K562 (cell line): Measurements from ENCODE around the gene MX1. TPM values are rescaled to one million over a fixed set of nuclear protein-coding genes. Genes with fewer than 3 reads are reported as not detected.

ENCODE experiments used
- ATAC-seq: fragments of 200-7000 bp; cut with Tn5 transposase; 3 replicates; pipeline ENCODE4 v1.9.1; 2020; ENCODE audit warnings: moderate library complexity
- BruUV-seq: library from RNA; stranded (reverse); fragments of 400-500 nt; replicated peaks from 2 replicates; lab custom pipeline; 2021; lab: Mats Ljungman, UMichigan
- CTCF ChIA-PET: fragments of 300-600 bp; formaldehyde crosslinking; extraction: SDS; loops from one replicate; lab custom pipeline; 2021; ENCODE audit warnings: low intra/inter-chr PET ratio; lab: Yijun Ruan, JAX
- POLR2A ChIA-PET: fragments of 300-600, 350-650 bp; sonication (Branson Sonifier 250); formaldehyde crosslinking; extraction: SDS; loops from one replicate; lab custom pipeline; 2021; ENCODE audit warnings: antibody characterized with exemption, inconsistent platforms; lab: Yijun Ruan, JAX
- DNase-seq, 4 experiments: peaks; one replicate each; pipeline versions ENCODE4 v3.0.0 to v3.0.0-alpha.2; 2011 to 2018; ENCODE audit warnings: low spot score in 3 of 4, mixed read lengths in 3 of 4; ENCODE audit errors: extremely low read depth in 1 of 4
- FAIRE-seq: peaks from 2 replicates; lab custom pipeline; 2011; peaks lifted over from hg19 to GRCh38; lab: Jason Lieb, UNC
- H2AFZ ChIP-seq: 2 replicates; pipeline ENCODE4 v1.6.0; 2011; ENCODE audit warnings: low read depth, low read length, control low read depth, inconsistent platforms
- H3K27ac ChIP-seq: fragments of 200-600 bp; 3 replicates; pipeline ENCODE4 v1.8.0; 2011; ENCODE audit warnings: low read depth, mild to moderate bottlenecking, control low read depth, inconsistent platforms, low read length, moderate library complexity, mixed read lengths; ENCODE audit errors: extremely low read depth
- H3K27me3 ChIP-seq, 2 experiments: fragments of 300-600 bp in 1 of 2; 2 replicates in 1 of 2; 3 replicates in 1 of 2; pipeline versions ENCODE4 v1.6.0 to v1.8.0; 2011; ENCODE audit warnings: inconsistent platforms in 2 of 2, low read length in 2 of 2, mild to moderate bottlenecking in 1 of 2, mixed read lengths in 1 of 2, moderate library complexity in 1 of 2; ENCODE audit not compliant: control insufficient read depth in 2 of 2, insufficient read depth in 2 of 2
- H3K36me3 ChIP-seq: fragments of 300-600 bp; 3 replicates; pipeline ENCODE4 v1.8.0; 2011; ENCODE audit warnings: mild to moderate bottlenecking, low read length, inconsistent platforms; ENCODE audit not compliant: control insufficient read depth, insufficient read depth
- H3K4me1 ChIP-seq, 2 experiments: fragments of 200-600 bp in 1 of 2; replicated peaks in 1 of 2; 2 replicates in 1 of 2; 3 replicates in 1 of 2; pipeline versions ENCODE4 v1.5.1 to v1.8.0; 2011; ENCODE audit warnings: inconsistent platforms in 2 of 2, low read length in 2 of 2, mild to moderate bottlenecking in 1 of 2, mixed read lengths in 1 of 2, moderate library complexity in 1 of 2; ENCODE audit not compliant: control insufficient read depth in 2 of 2, insufficient read depth in 2 of 2
- H3K4me2 ChIP-seq: 2 replicates; pipeline ENCODE4 v1.6.1; 2011; ENCODE audit warnings: low read length, control low read depth, inconsistent platforms, mixed read lengths; ENCODE audit not compliant: insufficient read depth
- H3K4me3 ChIP-seq: fragments of 200-600 bp; sonication (generic), shearing (Covaris generic); 2 replicates; pipeline ENCODE4 v1.5.1; 2016; ENCODE audit warnings: control low read depth, inconsistent platforms
- H3K79me2 ChIP-seq: fragments of 200-600 bp; 3 replicates; pipeline ENCODE4 v1.8.0; 2011; ENCODE audit warnings: low read length, inconsistent platforms; ENCODE audit not compliant: control insufficient read depth, insufficient read depth
- H3K9ac ChIP-seq, 2 experiments: 2 replicates each; pipeline versions ENCODE4 v1.6.0 to v1.6.1; 2011; ENCODE audit warnings: low read depth in 2 of 2, low read length in 2 of 2, control low read depth in 1 of 2, inconsistent platforms in 1 of 2, mild to moderate bottlenecking in 1 of 2, mixed read lengths in 1 of 2; ENCODE audit not compliant: insufficient read depth in 1 of 2
- H3K9me1 ChIP-seq: one replicate; pipeline ENCODE4 v1.6.0; 2011; ENCODE audit warnings: inconsistent platforms, mild to moderate bottlenecking, low read length, moderate library complexity; ENCODE audit not compliant: control insufficient read depth, insufficient read depth
- H3K9me3 ChIP-seq: replicated peaks from 2 replicates; pipeline ENCODE4 v1.5.1; 2011; ENCODE audit warnings: low read depth, low read length, inconsistent platforms; ENCODE audit not compliant: control insufficient read depth, insufficient read depth
- H4K20me1 ChIP-seq: replicated peaks from 2 replicates; pipeline ENCODE4 v1.6.1; 2011; ENCODE audit warnings: low read length, inconsistent platforms, mixed read lengths; ENCODE audit not compliant: control insufficient read depth, insufficient read depth
- BMI1 ChIP-seq: fragments of 150-350 bp; IDR thresholded peaks from 2 replicates; pipeline ENCODE4 v1.6.1; 2014; ENCODE audit warnings: low read length
- LCOR ChIP-seq: sonication (generic); formaldehyde crosslinking; IDR thresholded peaks from 2 replicates; pipeline ENCODE4 v1.8.0; 2022; ENCODE audit warnings: mild to moderate bottlenecking, missing genetic modification reagents
- ZKSCAN8 ChIP-seq: fragments of 200-800 bp; sonication (Bioruptor generic); IDR thresholded peaks from 2 replicates; pipeline ENCODE4 v1.6.1; 2016; ENCODE audit warnings: missing genetic modification characterization, missing compliant biosample characterization
- ZNF740 ChIP-seq, 3 experiments: fragments of 200-800 bp in 1 of 3; sonication (Bioruptor generic) in 1 of 3; sonication (generic) in 1 of 3; formaldehyde crosslinking in 1 of 3; IDR thresholded peaks; 2 replicates each; pipeline versions ENCODE4 v1.6.1 to v1.8.0; 2016 to 2022; ENCODE audit warnings: mild to moderate bottlenecking in 2 of 3, missing compliant biosample characterization in 2 of 3, missing genetic modification characterization in 2 of 3, missing genetic modification reagents in 1 of 3
- WGBS: fragments of 100-300 bp; shearing (Covaris generic); methylation state at CpG from one replicate; pipeline ENCODE4 v1.1.6; 2016; ENCODE audit warnings: low coverage, mixed read lengths; ENCODE audit not compliant: insufficient coverage; ENCODE audit errors: missing lambda C conversion rate; 5-methylcytosine and 5-hydroxymethylcytosine counted together
- in situ Hi-C: fragments of 300-500 bp; cut with MboI; formaldehyde crosslinking; loops from 4 replicates; pipeline ENCODE4 v1.15.0; 2018; ENCODE audit warnings: inconsistent platforms, mixed read lengths
- intact Hi-C: fragments of 100-400 bp; cut with micrococcal nuclease; formaldehyde crosslinking; loops from 2 replicates; pipeline ENCODE4 v1.14.2; 2022
- polyA plus RNA-seq, 8 experiments: library from polyadenylated mRNA; depleted of rRNA in 4 of 8; stranded (reverse) in 5 of 8; unstranded in 3 of 8; fragments of >200 nt; fragmentation: Nextera tagmentation in 2 of 8; fragmentation: Illumina TruSeq in 1 of 8; extraction: Ambion mirVana in 2 of 8; extraction: Trizol in 1 of 8; gene quantifications; 2 replicates each; pipeline versions ENCODE4 v1.2.1 to v1.2.3, GENCODE V29; 2011 to 2014; ENCODE audit warnings: inconsistent platforms in 1 of 8, missing spikeins in 1 of 8
- total RNA-seq, 7 experiments: library from RNA; depleted of rRNA in 6 of 7; stranded (reverse); fragments of >200 nt in 6 of 7; fragmentation: Illumina TruSeq in 2 of 7; extraction: Trizol in 2 of 7; gene quantifications; 2 replicates each; pipeline versions ENCODE4 v1.2.1 to v1.2.3, GENCODE V29; 2011 to 2021; ENCODE audit warnings: low replicate concordance in 1 of 7
- TF ChIP-seq, protein P1 (sequence below): fragments of 450-650 bp; conservative IDR thresholded peaks from 2 replicates; pipeline ENCODE4 v1.6.1; 2016; ENCODE audit warnings: missing genetic modification characterization, low read depth, mild to moderate bottlenecking, missing compliant biosample characterization, moderate library complexity

The MX1 gene
- total and polyA plus RNA-seq, 9 of the 15 experiments (the other 6 are each of a cell fraction or from before 2014, with no cell fraction given): 0.07 to 0.51 (median 0.21) TPM; not detected in 5

DNA sequence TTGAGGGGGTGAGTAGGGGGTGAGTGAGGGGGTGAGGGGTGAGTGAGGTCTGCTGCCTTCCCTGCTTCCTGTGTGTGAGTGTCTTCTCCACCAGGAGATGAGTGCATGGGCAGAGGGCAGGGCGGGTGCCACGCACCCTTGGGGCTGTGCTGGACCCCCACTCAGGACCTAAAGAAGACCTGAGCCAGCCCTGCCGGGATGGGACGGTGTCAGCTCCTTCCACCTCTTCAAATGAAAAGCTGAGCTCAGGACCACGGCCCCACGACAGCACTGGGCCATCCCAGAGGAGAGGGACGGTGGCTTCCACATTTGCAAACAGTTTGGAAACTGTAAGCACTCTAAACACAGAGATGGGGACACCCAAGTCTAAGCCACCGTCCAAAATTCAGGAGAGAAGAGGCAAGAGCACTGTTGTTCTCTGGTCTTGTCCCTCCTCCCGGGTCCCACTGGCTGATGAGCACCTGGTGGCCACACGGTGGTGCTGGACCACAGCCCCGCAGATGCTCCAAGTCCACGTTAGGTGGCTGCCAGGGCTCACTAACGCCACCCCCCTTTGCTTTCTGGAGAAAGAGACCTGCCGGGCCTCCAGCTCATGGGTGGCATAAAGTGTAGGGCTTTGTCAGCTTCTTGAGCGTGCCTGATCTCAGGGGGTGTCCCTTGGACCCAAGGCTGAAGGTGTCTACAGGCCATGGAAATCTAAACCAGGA, 49.8 kb downstream of the MX1 start:
- Histone ChIP-seq H3K79me2 (no peaks in the 10 kb centered on the region), H3K4me1 (no peaks in the 10 kb centered on the region), H3K9ac (no peak overlapping the region), H2AFZ (no peak overlapping the region), H3K27ac (no peak overlapping the region), H3K4me3 (no peak overlapping the region), H3K9me1 (no peaks in the 10 kb centered on the region), H3K27me3 (peaks cover 8 to 42% of the 10 kb centered on the region in 2 experiments; a peak in 4 of 5 replicates), H3K9me3 (no peaks in the 10 kb centered on the region), H3K36me3 (no peaks in the 10 kb centered on the region), H4K20me1 (no peaks in the 10 kb centered on the region), H3K4me2 (no peak overlapping the region)
- intact Hi-C loops: no loop called here
- ATAC-seq: peak; percentile 75
- BruUV-seq: no TSS peak
- ChIA-PET POLR2A (interaction anchor here (1.0 kb wide), 1 partner anchor 14 kb away, joined by 4 read pairs; no protein-coding TSS in a partner anchor), CTCF (no interaction called here)
- no peak for DNase-seq
- TF ChIP-seq, protein P1, sequence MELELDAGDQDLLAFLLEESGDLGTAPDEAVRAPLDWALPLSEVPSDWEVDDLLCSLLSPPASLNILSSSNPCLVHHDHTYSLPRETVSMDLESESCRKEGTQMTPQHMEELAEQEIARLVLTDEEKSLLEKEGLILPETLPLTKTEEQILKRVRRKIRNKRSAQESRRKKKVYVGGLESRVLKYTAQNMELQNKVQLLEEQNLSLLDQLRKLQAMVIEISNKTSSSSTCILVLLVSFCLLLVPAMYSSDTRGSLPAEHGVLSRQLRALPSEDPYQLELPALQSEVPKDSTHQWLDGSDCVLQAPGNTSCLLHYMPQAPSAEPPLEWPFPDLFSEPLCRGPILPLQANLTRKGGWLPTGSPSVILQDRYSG: no peak
- TF ChIP-seq LCOR (CRISPR knock-in tag) (no peak), ZKSCAN8 (CRISPR knock-in tag) (no peak), ZNF740 (CRISPR knock-in tag; IDR thresholded peaks at IDR 0.05) (no peak), ZNF740 (tag; IDR thresholded peaks at IDR 0.05) (no peak), BMI1 (no peak)
- WGBS: 3% methylated on average over 13 of the region's 15 CpGs
- in situ Hi-C loops: no loop called here
- FAIRE-seq: no peak
